GM10266 (cell line): ENCODE results near the gene ABCC2.

Experiments used
- DNase-seq: peaks from one replicate; pipeline ENCODE4 v3.0.0; 2012; ENCODE audit errors: extremely low spot score
- TF ChIP-seq, protein P1 (sequence below): IDR thresholded peaks from 2 replicates; pipeline ENCODE4 v1.5.1; 2012; ENCODE audit warnings: mild to moderate bottlenecking, low read depth; ENCODE audit not compliant: control insufficient read depth, insufficient read depth; ENCODE audit errors: missing control alignments

Gene ABCC2

DNA sequence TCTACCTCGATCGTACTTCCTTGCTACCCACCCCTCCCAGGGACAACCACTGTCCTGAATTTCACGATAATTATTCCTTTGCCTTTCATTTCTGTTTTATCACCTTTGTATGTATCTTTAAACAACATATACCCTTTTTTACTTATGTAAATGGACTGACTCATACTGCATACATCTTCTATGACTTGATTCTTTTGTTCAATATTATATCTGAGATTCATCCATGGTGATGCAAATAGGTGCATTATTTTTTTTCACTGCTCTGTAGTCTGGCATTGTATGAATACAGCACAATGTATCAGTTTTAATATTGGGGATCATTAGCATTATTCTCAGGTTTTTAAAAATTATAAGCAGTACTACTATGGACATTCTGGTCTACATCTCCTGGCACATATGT is 69.4 kb downstream of the ABCC2 start:
- TF ChIP-seq, protein P1, sequence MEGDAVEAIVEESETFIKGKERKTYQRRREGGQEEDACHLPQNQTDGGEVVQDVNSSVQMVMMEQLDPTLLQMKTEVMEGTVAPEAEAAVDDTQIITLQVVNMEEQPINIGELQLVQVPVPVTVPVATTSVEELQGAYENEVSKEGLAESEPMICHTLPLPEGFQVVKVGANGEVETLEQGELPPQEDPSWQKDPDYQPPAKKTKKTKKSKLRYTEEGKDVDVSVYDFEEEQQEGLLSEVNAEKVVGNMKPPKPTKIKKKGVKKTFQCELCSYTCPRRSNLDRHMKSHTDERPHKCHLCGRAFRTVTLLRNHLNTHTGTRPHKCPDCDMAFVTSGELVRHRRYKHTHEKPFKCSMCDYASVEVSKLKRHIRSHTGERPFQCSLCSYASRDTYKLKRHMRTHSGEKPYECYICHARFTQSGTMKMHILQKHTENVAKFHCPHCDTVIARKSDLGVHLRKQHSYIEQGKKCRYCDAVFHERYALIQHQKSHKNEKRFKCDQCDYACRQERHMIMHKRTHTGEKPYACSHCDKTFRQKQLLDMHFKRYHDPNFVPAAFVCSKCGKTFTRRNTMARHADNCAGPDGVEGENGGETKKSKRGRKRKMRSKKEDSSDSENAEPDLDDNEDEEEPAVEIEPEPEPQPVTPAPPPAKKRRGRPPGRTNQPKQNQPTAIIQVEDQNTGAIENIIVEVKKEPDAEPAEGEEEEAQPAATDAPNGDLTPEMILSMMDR = no peak
- DNase-seq = no peak

DNA sequence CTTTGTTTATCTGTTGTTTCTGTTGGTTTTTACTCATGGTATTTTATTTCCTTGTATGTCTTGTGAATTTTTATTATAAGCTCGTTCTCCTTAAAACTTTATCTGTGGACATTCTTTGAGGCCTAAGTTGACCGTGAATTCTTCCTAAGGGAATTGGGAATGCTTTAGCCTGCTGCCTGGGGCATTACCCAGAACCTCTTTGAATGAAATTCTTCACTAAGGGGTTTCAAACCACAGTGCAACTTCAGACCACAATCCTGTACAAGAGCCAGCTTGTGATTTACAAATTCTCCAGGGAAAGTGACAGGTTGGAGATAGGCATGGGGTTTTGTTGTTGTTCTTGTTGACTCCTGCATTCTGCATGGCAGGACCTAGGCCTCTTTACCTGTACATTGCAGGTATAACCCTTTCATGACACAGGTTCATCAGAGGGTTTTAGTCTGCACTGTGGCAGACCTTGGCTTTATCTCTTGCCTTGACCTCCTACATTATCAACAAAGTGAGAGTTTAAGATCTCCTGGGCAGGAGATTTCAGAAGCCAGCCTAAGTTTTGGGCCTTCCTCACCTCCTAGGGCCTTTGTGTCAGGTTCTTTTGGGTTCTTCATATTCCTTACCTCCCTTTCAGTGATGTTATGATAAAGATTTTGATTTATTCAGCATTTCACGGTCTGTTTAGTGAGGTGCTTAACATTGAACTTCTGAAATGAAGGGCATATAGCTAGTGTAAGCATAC is 70.2 kb downstream of the ABCC2 start:
- TF ChIP-seq, protein P1 = no peak
- DNase-seq = no peak

DNA sequence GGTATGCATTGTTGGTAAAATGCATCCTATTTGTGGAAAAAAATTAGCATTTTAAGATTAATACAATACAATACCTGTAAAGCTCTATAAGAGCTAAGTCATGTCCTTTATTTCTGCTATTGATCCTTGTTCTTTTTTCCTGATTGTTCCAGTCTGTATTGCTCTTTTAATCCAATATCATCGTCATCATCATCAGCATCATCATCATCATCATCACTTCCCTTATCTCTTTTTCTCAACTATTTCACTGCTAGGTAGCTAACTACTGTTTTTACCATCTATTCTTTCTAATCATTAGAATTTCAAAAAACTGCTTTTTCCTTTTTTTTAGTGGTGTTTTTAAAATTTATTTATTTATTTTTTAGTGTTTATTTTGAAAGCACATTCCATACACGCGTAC is 71.2 kb downstream of the ABCC2 start:
- no peak for DNase-seq
- TF ChIP-seq, protein P1 = no peak

DNA sequence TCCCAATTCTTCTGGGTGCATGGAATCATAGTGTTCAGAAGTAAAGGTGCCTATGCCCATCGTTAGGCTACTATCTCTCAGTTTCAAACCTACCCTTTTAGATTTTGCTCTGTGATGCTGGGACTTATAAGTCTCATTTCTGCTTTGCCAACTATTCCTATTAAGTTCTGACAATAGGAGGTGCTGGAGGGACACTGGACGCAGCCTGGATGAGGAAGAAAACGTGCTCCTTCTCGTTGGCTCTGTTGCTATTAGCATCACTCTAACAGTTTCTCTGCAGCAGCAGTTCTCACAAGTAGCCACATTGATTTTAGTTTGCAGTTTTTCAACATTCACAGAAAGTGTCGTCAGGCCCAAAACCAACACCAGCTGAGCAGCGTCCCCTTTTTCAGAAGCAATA is 72.4 kb downstream of the ABCC2 start:
- TF ChIP-seq, protein P1 = peak; percentile 20
- no peak for DNase-seq

DNA sequence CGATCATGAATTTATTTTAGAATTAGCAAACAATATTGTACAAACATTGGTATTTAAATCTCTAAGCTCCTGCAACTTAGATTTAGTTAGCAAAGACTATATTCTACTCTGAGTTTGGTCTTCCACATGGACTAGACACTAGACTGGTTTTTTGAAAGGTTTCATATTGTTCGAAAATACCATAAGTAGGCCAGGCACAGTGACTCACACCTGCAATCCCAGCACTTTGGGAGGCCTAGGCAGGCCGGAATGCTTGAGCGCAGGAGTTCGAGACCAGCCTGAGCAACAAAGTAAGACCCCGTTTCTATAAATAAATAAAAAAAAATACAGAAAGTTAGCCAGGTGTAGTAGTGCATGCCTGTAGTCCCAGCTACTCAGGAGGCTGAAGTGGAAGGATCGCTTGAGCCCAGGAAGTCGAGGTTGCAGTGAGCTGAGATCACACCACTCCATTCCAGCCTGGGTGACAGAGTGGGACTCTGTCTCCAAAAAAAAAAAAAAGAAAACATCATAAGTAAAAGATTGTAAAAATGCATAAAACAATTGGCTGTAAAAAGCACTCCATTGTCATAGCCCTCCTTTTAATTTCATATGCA is 73.1 kb downstream of the ABCC2 start:
- DNase-seq = no peak
- TF ChIP-seq, protein P1 = no peak

DNA sequence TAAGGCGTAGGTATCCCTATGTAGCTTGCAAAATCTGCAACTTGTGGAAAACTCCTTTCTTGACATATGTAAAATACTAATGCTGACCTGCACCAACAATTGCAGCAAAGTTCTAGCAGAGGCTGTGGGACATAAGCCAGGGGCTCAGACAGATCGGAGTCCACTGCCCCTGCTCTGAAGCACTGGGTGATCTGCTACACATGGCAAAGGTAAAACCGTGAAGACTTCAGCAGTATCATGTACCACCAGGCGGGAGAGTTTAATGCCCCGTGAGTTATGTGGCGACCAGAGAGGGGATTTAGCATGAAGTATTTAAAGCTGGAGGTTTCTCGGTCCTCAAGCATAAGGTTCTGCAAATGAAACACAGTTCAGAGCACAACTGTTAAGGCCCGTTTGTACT is 76.4 kb downstream of the ABCC2 start:
- TF ChIP-seq, protein P1 = no peak
- DNase-seq = no peak

DNA sequence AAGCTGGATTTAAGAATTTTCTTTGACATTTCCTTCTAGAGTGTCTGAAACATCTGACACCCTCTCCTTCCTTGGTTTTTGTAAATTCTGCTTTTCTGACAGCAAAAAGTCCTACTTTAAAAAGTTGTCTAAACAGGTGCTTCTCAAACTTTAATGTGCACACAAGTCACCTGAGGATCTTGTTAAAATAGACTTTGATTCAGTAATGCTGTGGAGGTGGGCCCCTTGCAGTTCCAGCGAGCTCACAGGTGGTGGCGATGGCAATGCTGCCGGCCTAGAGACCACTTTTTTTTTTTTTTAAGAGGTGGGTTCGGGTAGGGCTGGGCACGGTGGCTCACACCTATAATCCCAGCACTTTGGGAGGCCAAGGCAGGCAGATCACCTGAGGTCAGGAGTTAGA is 77.1 kb downstream of the ABCC2 start:
- TF ChIP-seq, protein P1 = peak; percentile 32
- DNase-seq = no peak
